Stimulated activated CD8-positive, alpha-beta memory T cell treated with anti-CD3 and anti-CD28 coated beads, Interleukin-4, amount 100 ng/mL, for 4 hours (primary cell): Measurements from ENCODE around the gene RPRML.
"Not testable (repeated sequence)": the region's sequence is repeated elsewhere in the genome, so short reads cannot be mapped to it uniquely, and the experiment has no call there.

ENCODE experiments used
- DNase-seq, 2 donors: peaks; one replicate each; pipeline ENCODE4 v3.0.0-alpha.2; 2020; ENCODE audit warnings: low read depth in 2 of 2, low spot score in 1 of 2

RPRML gene

DNA sequence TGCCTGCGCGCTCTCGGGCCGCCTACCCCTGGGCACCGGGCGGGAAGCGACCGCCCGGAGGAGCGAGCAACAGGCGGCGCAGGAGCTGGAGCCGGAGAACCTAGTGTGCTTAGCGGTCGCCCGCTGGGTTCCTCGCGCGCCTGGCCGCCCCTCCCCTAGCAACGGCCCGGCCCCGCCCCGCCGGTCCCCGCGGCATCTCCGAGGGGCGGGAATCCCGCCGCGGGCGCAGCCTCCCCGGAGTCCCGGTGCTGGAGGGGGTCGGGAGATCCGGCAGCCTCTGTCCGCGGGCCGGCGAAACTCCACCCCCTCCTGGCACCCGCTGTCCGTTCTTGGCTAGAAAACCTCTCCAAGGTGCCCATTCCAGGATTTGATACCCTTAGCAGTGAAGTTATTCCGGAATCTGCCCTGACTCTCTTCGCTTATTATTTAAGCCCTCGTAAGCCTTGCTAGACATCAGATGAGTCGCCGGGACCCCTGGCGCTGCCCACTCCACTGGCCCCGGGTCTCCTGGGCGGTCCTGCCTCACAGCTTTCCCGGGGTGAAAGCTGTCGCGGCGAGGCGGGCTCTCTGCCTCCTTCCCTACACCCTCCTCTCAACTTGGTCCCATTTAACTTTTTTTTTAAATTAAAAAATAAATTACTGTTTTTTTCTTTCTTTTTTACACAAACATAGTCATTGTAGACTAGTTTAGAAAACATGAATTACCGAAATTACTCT lies at the start of gene RPRML:
RPRML (minus strand) TSS at position 107 of the 717 bp plus-strand sequence. CDS start 246 bp downstream, outside the sequence.
- no peak for DNase-seq

DNA sequence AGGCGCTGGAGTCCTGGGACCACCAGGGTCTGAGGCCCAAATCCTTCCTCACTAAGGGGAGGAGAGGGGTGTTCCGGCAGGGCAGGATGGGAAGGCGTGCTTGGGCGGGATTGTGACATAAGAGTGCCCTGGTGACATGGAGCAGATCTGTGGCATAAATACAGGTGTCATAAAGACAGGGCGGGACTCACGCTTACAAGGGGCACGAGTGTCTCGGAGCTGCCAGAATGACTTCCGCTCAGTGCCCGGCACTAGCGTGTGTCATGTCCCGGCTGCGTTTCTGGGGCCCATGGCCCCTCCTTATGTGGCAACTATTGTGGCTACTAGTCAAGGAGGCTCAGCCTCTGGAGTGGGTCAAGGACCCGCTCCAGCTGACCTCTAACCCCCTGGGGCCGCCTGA lies 37.9 kb upstream of the RPRML start:
- not testable (repeated sequence) for DNase-seq

DNA sequence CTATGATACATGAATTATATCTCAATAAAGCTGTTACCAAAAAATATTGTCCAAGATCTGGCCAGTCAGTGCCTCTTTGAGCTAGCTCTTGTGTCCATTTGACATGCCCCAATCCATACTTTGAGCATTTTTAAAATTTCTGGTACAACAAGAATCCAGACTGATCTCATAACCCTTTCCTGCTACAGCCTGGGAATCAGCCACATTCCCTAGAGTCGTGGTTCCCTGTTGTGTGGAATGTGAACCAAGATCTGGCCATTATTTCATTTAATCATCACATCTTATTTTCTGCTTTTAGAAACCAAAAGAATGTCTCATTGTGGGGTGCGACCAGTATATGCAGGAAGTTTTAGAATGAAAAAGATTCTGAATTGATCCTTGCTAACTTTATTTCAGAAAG lies 34.3 kb upstream of the RPRML start:
- no peak for DNase-seq

DNA sequence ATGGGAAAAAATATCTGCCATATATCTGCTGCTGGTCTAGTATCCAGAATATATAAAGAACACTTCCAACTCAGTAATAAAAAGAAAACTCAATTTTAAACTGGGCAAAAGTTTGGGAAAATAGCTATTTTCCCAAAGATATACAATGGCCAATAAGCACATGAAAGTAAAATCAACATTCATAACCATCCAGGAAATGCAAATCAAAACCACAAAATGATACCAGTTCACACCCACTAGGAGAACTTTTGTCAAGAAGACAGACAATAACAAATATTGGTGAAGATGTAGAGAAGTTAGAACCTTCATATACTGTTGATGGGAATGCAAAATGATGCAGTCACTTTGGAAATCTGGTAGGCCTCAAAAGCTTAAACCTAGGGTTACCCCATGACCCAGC lies 33.4 kb upstream of the RPRML start:
- DNase-seq = no peak

DNA sequence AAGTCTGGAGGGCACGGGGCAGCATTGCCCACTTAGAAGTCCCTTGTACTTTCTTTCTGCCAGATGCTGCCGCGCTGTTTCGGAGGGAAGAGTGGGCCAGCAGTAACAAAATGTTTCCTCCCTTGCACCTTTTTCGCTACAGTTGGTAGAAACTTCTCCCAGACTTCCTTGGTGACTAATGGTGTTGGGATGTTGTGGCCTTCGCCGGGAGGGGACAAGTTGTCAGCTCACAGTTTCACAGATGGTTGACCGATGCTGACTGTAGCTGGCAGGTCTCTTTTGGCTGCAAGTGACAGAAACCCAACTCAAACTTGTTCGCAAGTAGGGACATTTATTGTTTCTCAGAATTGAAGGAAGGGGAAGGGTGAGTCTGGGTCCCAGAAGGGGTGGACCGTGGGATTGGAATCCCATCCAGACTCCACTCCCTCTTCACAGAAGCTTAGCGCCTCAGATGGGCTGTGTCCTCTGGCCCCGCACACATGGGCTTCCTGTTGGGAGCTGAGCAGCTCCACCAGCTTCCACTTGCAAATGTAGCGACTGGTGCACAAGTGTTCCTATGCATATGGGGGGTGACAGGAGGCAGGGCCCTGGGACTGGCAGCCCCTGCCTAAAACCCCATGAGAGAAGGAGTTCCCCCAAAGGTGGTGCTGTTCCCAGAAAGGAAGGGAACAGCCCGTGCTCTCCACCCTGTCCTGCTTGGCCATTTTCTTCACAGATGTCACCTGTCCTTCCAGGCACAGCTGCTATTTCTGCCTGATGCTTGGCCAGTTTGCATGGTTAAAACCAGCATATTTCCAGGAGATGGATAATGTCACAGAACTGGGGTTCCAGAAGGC lies 30.9 kb upstream of the RPRML start:
- DNase-seq = no peak

DNA sequence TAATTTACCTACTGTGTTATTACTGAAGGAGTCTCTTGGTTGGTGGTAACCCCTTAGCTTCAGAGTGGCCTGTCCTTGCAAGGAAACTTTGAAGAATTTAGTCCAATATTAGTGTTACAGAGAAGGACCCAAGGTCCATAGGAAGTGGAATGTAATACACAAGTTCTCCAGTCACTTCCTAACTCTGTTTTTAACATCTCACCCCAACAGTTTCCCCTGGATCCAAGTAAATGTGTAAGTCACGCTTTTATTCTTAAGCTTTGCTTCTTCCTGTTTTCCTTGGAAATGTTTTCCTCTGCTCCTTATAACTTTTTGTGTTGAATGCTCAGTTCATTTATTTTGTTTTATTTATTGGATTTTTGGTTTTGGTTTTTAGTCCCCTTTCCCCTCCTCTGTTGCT lies 25.9 kb upstream of the RPRML start:
- DNase-seq = no peak

DNA sequence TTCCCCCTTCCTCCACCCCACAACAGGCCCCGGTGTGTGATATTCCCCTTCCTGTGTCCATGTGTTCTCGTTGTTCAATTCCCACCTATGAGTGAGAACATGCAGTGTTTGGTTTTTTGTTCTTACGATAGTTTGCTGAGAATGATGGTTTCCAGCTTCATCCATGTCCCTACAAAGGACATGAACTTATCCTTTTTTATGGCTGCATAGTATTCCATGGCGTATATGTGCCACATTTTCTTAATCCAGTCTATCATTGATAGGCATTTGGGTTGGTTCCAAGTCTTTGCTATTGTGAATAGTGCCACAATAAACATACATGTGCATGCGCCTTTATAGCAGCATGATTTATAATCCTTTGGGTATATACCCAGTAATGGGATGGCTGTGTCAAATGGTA lies 24.8 kb upstream of the RPRML start:
- DNase-seq = not testable (repeated sequence)

DNA sequence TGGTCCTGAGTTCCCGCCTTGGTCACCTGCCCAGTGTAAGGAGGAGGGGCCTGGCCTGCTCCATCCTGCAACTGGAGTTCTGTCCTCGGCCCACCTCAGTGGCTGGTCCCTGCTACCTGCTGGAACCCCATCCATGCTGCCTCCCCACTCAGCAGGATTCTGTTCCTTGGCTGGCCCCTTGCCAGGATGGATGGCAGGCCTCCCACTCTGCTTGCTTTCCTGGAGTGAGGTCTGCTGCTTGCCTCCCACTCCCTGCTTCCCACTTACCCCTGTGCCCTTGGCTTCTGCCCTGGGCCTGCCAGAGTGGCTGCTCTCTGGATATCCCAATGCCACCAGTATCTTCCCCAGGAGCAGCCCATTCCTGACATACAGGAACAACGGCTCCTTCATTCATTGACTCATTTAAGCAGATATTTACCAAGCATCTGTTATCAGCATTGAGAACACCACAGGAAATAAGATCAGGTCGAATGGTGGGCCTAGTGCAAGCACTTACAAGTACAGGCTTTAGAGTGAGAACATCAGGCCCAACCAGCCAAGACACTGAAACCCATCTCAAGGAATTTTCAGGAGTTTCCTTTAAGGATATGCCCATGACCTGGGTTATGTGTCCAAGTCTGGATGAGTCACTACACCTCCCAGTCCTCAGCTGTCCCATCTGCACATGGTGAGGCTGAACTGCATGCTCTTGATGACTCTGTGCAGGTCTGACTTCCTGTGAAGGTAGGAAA lies 17.0 kb upstream of the RPRML start:
- DNase-seq = no peak

DNA sequence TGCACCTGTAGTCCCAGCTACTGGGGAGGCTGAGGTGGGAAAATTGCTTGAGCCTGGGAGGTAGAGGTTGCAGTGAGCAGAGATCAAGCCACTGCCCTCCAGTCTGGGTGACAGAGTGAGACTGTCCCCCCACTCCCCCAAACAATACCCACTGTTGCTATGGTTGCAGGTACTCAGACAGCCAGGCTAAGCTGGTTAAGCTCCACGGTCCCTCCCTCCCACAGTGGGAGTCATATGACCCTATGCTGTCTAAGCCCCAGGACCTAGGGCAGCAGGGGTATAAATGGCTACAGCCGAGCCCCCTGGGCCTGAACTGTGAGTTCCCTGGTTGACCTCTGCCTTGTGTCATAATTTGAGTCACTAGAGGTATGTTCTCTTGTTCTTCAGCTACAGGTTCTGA lies 15.9 kb upstream of the RPRML start:
- DNase-seq = no peak

DNA sequence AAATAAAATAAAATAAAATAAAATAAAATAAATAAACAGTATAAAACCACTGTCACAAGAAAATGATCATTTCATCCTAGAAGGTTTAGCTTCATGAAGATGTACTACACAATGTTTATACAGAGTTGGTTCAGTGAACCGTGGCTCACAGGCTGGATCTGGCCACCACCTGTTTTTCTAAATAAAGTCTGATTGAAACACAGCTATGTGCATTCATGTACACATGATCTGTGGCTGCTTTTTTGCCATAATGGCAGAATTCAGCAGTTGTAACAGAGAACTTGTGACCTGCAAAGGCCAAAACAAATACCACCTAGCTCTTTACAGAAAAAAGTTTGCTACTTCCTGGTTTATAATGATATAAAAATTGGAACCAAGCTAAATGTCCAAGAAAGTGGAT lies 12.6 kb upstream of the RPRML start:
- DNase-seq = no peak

DNA sequence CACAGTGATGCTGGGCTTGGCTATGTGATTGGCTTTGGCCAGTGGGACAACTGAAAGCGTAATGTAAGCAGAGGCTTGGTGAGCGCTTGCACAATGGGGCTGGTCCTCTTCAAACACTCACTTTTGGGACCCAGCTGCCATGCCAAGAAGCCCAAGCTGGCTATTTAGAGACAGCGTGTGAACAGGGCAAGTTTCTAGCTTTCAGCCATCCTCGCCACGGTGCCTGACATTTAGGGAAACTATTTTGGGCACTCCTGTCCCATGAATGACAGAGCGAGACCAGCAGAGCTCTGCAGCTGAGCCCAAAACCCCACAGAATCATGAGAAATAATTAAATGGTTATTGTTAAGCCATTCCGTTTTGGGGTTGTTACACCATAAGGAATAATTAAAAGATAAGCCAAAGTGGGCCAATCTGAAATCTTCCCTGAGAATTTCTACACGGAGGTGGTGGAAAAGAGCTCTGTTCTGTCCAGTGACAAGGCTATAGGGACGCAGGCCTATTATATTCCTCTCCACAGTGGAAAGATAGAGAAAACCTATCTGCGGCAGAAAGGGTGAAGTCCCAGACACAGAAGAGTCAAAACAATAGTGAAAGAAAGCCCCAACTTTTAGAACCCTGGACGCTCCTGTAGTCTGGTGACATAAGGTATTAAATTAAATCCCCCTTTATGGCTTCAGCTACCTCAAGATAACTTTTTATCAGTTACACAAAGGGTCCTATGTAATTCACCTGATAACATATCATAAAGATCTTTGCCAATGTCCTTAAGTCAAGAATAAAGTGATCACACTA lies 10.8 kb upstream of the RPRML start:
- DNase-seq = no peak

DNA sequence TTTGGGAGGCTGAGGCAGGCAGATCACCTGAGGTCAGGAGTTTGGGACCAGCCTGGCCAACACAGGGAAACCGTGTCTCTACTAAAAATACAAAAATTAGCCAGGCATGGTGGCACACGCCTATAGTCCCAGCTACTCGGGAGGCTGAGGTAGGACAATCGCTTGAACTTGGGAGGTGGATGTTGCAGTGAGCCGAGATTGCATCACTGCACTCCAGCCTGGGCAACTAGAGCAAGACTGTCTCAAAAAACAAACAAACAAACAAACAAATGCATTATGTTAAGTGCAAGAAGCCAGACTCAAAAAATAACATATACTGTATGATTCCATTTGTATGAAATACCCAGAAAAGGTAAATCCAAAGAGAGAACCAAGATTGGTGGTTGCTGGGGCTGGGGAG lies 8.9 kb upstream of the RPRML start:
- not testable (repeated sequence) for DNase-seq

DNA sequence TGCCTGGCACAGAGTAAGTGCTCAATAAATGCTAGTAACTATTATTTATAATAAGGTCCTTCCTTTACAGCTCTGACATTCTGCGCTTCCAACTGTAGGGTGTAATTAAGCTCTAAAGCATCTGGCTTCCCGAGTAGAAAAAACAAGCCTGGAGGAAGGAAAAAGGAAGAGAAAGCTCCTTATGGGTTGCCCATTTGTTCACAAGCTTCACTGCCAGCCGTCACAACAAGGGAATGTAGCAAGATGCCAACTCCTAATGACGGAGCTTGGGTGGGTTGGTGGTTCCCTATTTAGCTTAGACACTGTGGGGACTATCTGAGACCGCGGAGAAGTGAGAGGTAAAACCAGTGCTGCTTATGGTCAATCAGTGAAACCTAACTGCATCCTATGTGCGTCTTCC lies 7.3 kb upstream of the RPRML start:
- DNase-seq = no peak

DNA sequence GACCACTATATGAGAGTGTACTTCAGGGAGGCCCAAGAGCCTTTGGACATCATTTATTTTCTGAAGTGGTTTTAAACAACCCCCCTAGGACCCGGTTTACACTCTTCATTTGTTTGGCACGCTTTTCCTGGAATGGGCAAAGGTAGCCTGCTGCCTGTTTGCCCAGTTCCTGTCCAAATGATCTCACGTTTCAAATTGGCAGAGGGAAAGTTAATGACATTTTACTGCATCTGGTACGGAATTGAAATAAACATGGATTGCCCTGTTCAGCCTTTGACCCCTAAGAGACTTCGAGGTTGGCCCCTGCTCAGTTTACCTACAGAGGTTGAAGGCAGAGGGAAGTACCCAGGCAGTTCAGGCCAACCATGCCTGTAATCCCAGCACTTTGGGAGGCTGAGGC lies 5.8 kb upstream of the RPRML start:
- no peak for DNase-seq

DNA sequence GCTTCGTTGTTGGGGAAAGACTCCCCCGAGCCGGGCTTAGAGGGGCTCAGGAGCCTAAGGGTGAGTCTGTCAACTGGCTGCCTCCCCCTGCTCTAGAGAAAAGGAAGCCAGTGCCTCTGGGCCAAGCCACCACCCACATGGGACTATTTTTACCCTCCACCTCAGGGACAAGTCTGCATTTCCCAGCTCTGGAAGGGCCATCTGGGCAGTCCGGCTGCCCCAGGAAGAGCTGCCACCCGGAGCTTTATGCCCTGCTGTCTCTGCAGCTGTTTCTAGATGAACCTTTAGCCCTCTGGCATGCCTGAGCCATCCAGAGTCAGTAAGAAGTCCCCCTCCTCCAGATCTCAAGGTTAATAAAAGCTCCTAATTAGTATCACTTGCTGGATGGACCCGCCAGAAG lies 5.3 kb upstream of the RPRML start:
- DNase-seq = no peak

DNA sequence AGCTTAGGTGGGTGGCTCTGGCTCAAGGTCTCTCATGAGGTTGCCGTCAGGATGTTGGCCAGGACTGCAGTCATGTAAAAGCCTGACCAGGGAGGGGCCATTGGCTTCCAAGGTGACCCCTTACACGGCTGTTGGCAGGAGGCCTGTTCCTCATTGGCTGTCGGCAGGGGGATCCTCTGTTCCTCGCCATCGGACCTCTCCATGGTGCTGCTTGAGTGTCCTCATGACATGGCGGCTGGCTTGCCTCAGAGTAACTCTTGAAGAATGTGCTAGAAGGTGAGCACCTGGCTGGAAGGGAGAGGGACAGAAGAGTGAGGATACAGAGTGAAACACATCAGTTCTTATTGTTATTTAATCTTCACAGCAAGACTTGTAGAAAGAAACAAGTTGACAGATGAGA lies 4.7 kb upstream of the RPRML start:
- DNase-seq = no peak

DNA sequence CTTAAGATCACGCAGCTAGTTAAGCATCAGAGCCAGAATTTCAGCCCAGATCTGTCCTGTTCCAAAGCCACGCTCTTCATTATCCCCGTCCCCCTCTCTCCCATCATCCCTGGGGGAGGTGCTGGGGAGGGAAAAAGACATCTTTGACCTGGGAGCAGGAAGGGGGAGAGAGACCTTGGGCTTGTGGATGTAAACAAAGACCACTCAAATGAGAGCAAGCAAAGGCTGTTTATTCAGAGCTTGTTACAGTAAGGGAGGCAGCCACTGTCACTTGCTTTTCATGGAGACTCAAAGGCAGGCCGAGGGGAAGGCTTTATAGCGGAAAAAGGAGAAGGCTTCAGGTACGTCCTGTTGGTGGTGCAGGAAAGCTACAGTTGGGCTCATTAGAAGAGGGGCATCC lies 3.5 kb upstream of the RPRML start:
- DNase-seq = no peak

DNA sequence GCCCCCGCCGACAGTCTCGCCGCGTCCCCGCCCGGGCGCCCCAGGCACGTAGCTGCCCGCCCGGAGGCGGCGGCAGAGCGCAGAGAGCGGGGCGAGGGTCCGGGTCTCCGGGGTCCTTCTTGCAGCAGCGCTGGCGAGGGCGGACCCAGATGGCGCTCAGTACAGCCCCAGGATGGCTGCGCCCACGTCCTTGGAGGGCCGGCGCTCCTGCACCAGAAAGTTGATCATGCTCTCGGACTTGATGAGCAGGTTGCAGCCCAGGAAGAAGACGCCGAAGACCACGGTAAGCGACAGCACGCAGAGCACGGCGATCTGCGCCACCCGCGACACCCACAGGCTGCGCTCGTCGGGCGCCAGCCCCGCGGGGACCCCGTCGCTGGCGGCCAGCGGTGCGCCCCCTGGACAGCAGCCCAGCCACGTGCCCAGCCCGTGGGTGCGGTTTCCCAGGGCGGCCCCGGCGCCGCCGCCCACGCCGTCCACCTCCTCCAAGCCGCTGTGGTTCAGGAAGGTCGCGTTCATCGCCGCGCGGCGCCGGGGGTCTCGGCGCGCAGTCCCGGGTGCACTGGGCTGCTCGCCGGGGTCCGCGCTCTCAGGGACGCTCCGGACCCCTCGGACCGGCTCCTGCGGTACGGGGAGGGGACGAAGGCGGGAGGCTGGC lies 435 bp downstream of the RPRML start:
- DNase-seq = no peak

DNA sequence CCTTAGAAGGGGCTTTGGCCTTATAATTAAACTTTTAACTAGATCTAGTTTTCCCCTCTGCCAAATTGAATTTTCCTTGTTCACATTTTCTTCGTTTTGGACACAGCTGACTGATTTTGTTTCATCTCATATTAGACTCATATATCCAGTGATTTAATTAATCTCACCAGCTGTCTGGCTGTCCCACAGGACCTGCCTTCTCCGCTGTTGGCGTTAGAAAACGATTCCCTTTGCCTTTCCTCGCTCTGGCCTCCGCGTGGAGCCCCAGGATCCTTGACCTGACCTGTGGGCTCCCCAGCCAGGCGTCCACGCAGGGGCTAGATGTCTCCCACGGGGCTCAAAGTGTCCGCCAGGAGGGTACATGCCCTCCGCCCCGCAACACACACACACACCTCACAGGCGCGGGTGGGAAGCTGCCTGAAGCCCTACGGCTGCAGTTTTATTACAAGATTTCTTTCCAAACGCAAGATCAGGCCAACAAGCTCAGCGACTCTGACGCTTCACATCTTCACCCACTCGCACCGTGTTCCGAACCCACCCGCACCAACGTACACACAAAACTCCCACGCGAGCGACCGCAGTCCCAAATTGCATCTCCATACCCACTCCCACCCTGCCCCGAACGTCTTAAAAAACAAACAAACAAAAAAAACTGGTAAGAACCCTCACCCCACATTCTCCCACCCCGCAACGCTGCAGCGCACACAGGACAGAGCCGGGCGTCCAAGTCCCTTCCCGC lies 1.1 kb downstream of the RPRML start:
- DNase-seq = no peak

DNA sequence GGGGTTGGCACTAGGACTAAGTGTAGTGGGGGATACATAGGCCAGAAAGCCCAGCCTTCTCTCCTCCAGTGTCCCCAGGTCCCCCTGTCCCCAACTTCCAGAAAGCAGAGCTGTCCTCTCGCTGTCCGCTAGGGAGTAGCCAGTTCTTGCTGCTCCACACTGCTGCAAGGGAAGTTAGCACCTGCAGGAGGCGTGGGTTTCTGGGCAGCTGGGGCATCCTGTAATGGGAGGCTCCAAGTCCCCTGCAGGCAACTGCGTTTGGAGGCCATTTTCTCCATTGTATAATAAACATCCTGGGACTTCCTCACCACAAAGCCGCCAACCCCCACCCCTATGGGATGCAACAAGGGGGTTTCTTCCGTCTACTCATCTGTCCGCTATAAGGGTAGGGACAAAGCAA lies 1.7 kb downstream of the RPRML start:
- no peak for DNase-seq
